Measurements from ENCODE around the gene MCHR1. TPM values are rescaled to one million over a fixed set of nuclear protein-coding genes. Genes with fewer than 3 reads are reported as not detected.

MCHR1 gene
- total and polyA plus RNA-seq, 9 donors, result 1.4 to 18.1 (median 3.3) TPM

DNA sequence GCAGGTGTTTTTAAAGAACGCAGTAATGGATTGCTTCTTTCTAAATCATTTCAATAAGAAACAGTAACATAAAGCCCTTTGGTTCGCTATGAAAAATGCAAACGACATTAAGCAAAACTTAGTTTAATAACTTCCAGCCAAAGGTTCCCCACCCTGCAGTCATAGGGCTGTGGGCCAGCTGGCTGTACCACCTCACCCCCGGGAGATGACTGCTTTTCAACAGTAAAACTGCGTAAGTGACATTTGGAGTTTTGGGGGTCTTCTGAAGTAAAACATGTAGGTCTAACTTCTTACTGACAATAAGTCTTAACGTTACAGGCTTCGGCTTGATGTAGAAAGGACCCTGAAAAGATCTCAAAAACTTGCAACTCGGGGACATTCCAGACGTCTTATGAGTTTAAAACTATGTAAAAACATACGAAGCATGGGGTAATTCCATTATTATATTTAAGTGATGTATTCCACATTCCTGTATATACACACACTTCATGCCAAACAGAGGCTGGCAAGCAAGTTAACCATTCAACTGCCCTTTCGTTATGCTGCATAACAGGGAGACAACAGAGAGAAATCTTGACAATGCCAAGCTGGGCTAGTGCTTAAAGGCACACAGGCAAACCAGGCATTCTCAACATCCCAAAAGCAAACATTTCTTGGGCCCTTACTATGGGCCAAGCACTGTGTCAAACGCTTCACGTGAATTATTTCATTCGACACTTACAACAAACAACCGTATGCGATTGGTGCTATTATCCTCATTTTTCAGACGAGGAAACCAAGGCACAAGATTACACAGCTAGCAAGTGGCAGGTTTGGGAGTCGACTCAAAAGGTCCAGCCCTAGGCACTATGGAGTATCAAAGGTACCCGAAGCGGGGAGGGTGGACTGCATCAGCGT lies 44.0 kb upstream of the MCHR1 start:
- Histone ChIP-seq H3K4me3 (peak overlapping the region; percentile 99), H3K4me1 (ENCODE audit: insufficient read depth) (no peaks in the 10 kb centered on the region), H3K27ac (peak overlapping the region; percentile 90 to 93), H3K27me3 (no peaks in the 10 kb centered on the region), H3K36me3 (no peaks in the 10 kb centered on the region), H3K9me3 (no peaks in the 10 kb centered on the region)
- intact Hi-C loops (cut with DNase I), result loop anchor here in 2 of 4 donors (10.0 kb wide), 2 partner anchors 110 to 120 kb away; no protein-coding TSS in a partner anchor
- peak in 2 of 5 donors; percentile 61 to 65 for DNase-seq
- no peak for TF ChIP-seq EP300 (IDR thresholded peaks at IDR 0.05)
- no peak for TF ChIP-seq POLR2A (IDR thresholded peaks at IDR 0.05)
- TF ChIP-seq, protein P1, sequence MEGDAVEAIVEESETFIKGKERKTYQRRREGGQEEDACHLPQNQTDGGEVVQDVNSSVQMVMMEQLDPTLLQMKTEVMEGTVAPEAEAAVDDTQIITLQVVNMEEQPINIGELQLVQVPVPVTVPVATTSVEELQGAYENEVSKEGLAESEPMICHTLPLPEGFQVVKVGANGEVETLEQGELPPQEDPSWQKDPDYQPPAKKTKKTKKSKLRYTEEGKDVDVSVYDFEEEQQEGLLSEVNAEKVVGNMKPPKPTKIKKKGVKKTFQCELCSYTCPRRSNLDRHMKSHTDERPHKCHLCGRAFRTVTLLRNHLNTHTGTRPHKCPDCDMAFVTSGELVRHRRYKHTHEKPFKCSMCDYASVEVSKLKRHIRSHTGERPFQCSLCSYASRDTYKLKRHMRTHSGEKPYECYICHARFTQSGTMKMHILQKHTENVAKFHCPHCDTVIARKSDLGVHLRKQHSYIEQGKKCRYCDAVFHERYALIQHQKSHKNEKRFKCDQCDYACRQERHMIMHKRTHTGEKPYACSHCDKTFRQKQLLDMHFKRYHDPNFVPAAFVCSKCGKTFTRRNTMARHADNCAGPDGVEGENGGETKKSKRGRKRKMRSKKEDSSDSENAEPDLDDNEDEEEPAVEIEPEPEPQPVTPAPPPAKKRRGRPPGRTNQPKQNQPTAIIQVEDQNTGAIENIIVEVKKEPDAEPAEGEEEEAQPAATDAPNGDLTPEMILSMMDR (IDR thresholded peaks at IDR 0.05), result no peak
- WGBS, 3 donors, result 4 to 9% (median 8%) methylated on average over 21 of the region's 21 CpGs

DNA sequence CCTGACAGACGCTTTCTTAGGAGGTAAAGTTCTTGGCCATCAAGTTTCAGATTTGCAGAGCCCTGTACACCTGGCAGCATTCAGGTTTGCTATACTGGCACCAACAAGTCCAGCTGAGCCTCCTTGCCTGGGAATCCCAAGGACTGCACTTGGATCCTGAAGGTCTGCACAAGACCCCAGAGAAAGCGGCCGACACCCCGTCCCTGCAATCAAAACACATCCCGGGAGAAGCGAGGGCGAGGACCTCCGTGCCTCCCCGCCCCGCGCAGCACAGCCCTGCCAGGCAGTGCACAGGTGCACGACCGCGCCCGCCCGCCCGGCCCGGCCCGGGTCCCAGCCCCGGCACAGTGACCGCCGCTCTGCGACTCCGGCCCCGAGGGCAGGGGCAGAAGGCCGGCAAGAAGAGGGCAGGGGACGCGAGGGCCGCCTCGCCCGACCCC lies 43.3 kb upstream of the MCHR1 start:
- TF ChIP-seq POLR2A (IDR thresholded peaks at IDR 0.05), result no peak
- no peak for TF ChIP-seq EP300 (IDR thresholded peaks at IDR 0.05)
- TF ChIP-seq, protein P1 (IDR thresholded peaks at IDR 0.05), result no peak
- Histone ChIP-seq H3K4me1 (ENCODE audit: insufficient read depth) (no peaks in the 10 kb centered on the region), H3K27me3 (no peaks in the 10 kb centered on the region), H3K27ac (peak overlapping the region; percentile 90 to 93), H3K4me3 (peak overlapping the region; percentile 99), H3K9me3 (no peaks in the 10 kb centered on the region), H3K36me3 (no peaks in the 10 kb centered on the region)
- 0% methylated on average over 5 to 31 of the region's 31 CpGs for WGBS, 3 donors
- intact Hi-C loops (cut with DNase I), result loop anchor here in 2 of 4 donors (10.0 kb wide), 2 partner anchors 111 to 121 kb away; no protein-coding TSS in a partner anchor
- DNase-seq, result peak in 1 of 5 donors; percentile 50

DNA sequence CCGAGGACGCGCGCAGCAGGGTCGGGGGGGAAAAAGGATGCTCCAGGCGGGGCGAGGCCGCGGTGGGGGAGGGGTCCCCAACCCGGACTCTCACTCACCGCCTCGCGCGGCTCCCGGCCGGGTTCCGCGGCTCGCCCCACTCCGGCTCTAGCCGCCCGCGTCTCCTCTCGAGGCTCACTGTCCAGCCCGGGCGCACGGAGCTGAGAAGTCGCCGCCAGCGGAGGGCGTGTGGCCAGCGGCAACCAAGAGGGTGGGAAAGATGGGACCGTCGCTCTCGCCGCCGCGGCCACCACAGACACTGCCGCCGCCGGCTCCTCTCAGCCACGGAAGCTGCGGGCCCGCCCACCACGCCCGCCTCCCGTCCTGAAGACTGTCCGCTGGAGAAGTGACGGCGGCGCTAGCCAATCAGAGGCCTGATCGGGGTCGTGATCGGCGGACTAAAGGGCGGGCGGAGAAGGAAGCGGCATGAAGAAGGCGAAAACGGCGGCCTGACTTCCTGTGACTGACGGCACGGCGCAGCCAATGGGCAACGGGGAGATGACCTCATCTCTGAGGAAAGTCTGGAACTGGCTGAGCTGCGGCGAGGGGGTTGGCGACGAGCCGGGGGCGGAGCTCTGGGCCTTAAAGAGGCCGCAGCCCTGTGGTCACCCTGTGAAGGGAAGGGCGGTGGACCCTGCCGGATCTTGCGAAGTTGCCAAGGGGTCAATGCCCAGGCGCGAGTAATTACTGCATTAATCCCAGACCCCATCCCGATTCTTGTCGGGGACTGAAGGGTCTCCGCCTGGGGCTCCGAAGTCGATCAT lies 42.7 kb upstream of the MCHR1 start, which contains the start of gene MRTFA:
Gene MRTFA (minus strand): TSS at position 340 of the 803 bp plus-strand sequence.
- Histone ChIP-seq H3K36me3 (no peaks in the 10 kb centered on the region), H3K4me3 (peak within 1 kb of the TSS; percentile 99), H3K27ac (peak within 1 kb of the TSS; percentile 90 to 93), H3K27me3 (no peaks in the 10 kb centered on the region), H3K9me3 (no peaks in the 10 kb centered on the region), H3K4me1 (ENCODE audit: insufficient read depth) (no peaks in the 10 kb centered on the region)
- TF ChIP-seq POLR2A (IDR thresholded peaks at IDR 0.05), result peak; percentile 99
- no peak for TF ChIP-seq EP300 (IDR thresholded peaks at IDR 0.05)
- intact Hi-C loops (cut with DNase I), result loop anchor here in 2 of 4 donors (10.0 kb wide), 2 partner anchors 112 to 122 kb away; no protein-coding TSS in a partner anchor
- 0 to 1% (median 0%) methylated on average over 36 to 82 of the region's 82 CpGs for WGBS, 3 donors
- DNase-seq, result peak; percentile 100

DNA sequence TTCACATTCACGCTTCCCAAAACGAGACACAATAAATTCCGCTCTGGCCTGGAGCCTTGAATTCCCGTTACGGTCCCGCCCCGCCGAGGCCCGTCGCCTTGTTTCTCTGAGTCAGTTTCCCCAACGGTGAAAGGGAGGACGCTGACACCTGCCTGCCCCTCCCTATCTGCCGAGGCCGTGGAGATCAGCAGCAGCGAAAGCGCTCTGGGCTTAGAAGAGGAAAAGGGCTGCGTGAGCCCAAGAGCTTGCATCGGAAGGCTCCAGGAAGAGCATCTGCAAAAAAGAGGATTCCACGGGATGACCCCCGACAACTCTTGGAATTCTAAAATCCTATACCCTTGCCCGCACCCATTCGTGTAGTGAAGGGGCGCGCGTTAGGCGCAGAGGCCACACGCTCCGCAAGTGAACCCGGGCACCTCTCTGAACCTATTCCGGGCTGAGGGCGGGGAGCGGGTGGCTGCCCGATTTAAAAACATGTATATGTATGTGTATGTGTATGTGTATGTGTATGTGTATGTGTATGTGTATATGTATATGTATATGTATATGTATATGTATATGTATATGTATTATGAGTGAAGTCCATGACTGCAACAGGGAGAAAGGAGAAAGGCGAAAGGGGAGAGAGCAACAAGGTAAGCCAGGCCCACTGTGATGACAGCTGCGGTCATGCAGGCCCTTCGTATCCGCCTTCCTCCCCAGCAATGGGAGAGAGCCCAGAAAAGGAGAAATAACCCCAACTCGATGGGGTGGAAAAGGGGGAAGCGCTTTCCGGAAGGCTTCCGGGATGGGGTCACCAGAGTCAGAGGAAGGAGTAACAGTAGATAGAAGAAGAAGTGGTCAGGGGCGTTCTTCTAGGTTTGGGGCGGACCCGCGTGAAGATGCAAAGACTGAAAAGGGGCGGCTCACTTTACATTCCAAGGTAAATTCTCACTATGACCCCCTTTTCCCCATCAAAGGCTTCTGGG lies 41.8 kb upstream of the MCHR1 start:
- Histone ChIP-seq H3K9me3 (no peaks in the 10 kb centered on the region), H3K36me3 (no peaks in the 10 kb centered on the region), H3K4me1 (ENCODE audit: insufficient read depth) (no peaks in the 10 kb centered on the region), H3K27ac (peak overlapping the region; percentile 72 to 81), H3K4me3 (peak overlapping the region; percentile 72), H3K27me3 (no peaks in the 10 kb centered on the region)
- TF ChIP-seq, protein P1 (IDR thresholded peaks at IDR 0.05), result no peak
- TF ChIP-seq EP300 (IDR thresholded peaks at IDR 0.05) (peak; percentile 70), POLR2A (IDR thresholded peaks at IDR 0.05) (peak; percentile 44)
- intact Hi-C loops (cut with DNase I), result loop anchor here in 2 of 4 donors (10.0 kb wide), 2 partner anchors 113 to 123 kb away; no protein-coding TSS in a partner anchor
- no peak for DNase-seq
- WGBS, 3 donors, result 21 to 24% (median 22%) methylated on average over 46 of the region's 46 CpGs

Measured in ovary (tissue), 9 donors.